H1 (cell line): ENCODE results near the gene MSI2. TPM values are rescaled to one million over a fixed set of nuclear protein-coding genes. Genes with fewer than 3 reads are reported as not detected.

Experiments used
- CTCF ChIA-PET: fragments of 300-600 bp; sonication (Branson Sonifier 250); formaldehyde crosslinking; loops from one replicate; lab custom pipeline; 2021; ENCODE audit not compliant: partially characterized antibody; lab: Charles Lee
- POLR2A ChIA-PET: fragments of 300-600 bp; sonication (Branson Sonifier 250); formaldehyde crosslinking; loops from one replicate; lab custom pipeline; 2021; ENCODE audit warnings: inconsistent platforms; ENCODE audit not compliant: partially characterized antibody; lab: Charles Lee
- DNase-seq, 2 experiments: peaks; one replicate each; pipeline versions ENCODE4 v3.0.0 to v3.0.0-alpha.2; 2010 to 2022; ENCODE audit warnings: low spot score in 2 of 2, low read depth in 1 of 2, mixed read lengths in 1 of 2
- FAIRE-seq: peaks from 2 replicates; lab custom pipeline; 2011; peaks lifted over from hg19 to GRCh38; lab: Jason Lieb, UNC
- H2AFZ ChIP-seq: 2 replicates; pipeline ENCODE4 v1.8.1; 2012; ENCODE audit warnings: low read length, inconsistent platforms
- H2AK5ac ChIP-seq: 2 replicates; pipeline ENCODE4 v1.6.1; 2013; ENCODE audit warnings: low read depth, low read length
- H2BK120ac ChIP-seq: replicated peaks from 2 replicates; pipeline ENCODE3; 2013; ENCODE audit warnings: low read depth, low read length, inconsistent platforms
- H2BK12ac ChIP-seq: 2 replicates; pipeline ENCODE4 v1.6.1; 2013; ENCODE audit warnings: low read depth, low read length
- H2BK15ac ChIP-seq: 2 replicates; pipeline ENCODE4 v1.6.1; 2013; ENCODE audit warnings: low read length
- H2BK20ac ChIP-seq: 2 replicates; pipeline ENCODE4 v1.6.1; 2013; ENCODE audit warnings: low read length
- H2BK5ac ChIP-seq: 2 replicates; pipeline ENCODE4 v1.6.1; 2013; ENCODE audit warnings: low read depth, low read length
- H3K14ac ChIP-seq: 2 replicates; pipeline ENCODE4 v1.6.1; 2013; ENCODE audit warnings: inconsistent platforms; ENCODE audit not compliant: insufficient read length
- H3K18ac ChIP-seq: 2 replicates; pipeline ENCODE4 v1.6.1; 2013; ENCODE audit warnings: low read length; ENCODE audit errors: extremely low read depth
- H3K23ac ChIP-seq: 2 replicates; pipeline ENCODE4 v1.6.1; 2013; ENCODE audit warnings: inconsistent platforms; ENCODE audit not compliant: insufficient read length
- H3K23me2 ChIP-seq: 2 replicates; pipeline ENCODE4 v1.6.1; 2013; ENCODE audit warnings: low read depth, low read length
- H3K27ac ChIP-seq: 2 replicates; pipeline ENCODE4 v1.6.1; 2011; ENCODE audit warnings: low read depth, low read length, inconsistent platforms
- H3K27me3 ChIP-seq, 4 experiments: replicated peaks in 1 of 4; 1 replicate in 1 of 4; 2 replicates in 3 of 4; pipeline versions ENCODE4 v1.6.1 to v1.8.1; 2011 to 2013; ENCODE audit warnings: low read length in 3 of 4, mild to moderate bottlenecking in 3 of 4, inconsistent platforms in 2 of 4, mixed read lengths in 2 of 4, moderate library complexity in 1 of 4; ENCODE audit not compliant: control insufficient read depth in 3 of 4, insufficient read depth in 3 of 4; ENCODE audit errors: extremely low read depth in 1 of 4
- H3K36me3 ChIP-seq, 4 experiments: 2 replicates each; pipeline versions ENCODE4 v1.6.1 to v1.8.1; 2011 to 2013; ENCODE audit warnings: mild to moderate bottlenecking in 4 of 4, low read length in 3 of 4, moderate library complexity in 2 of 4, control low read depth in 1 of 4, inconsistent platforms in 1 of 4; ENCODE audit not compliant: insufficient read depth in 4 of 4, control insufficient read depth in 2 of 4
- H3K4ac ChIP-seq: replicated peaks from 2 replicates; pipeline ENCODE3; 2013; ENCODE audit warnings: low read length, low read depth, mixed read lengths, inconsistent platforms; ENCODE audit not compliant: insufficient read length
- H3K4me1 ChIP-seq, 4 experiments: replicated peaks in 1 of 4; 1 replicate in 1 of 4; 2 replicates in 3 of 4; pipeline versions ENCODE4 v1.6.1 to v1.8.1; 2011 to 2013; ENCODE audit warnings: low read length in 3 of 4, inconsistent platforms in 2 of 4, mixed read lengths in 1 of 4; ENCODE audit not compliant: insufficient read depth in 4 of 4, control insufficient read depth in 3 of 4
- H3K4me2 ChIP-seq, 2 experiments: 2 replicates each; pipeline versions ENCODE4 v1.6.1 to v1.8.1; 2011 to 2013; ENCODE audit warnings: low read depth in 2 of 2, low read length in 2 of 2, control low read depth in 1 of 2, inconsistent platforms in 1 of 2, mild to moderate bottlenecking in 1 of 2; ENCODE audit not compliant: insufficient read depth in 1 of 2
- H3K4me3 ChIP-seq, 4 experiments: fragments of 200-600, 300-600 bp in 1 of 4; sonication (generic), shearing (Covaris generic), sonication (Bioruptor Twin) in 1 of 4; 2 replicates each; pipeline versions ENCODE4 v1.5.1 to v1.8.1; 2011 to 2016; ENCODE audit warnings: low read length in 4 of 4, low read depth in 3 of 4, control low read depth in 2 of 4, inconsistent platforms in 2 of 4, mild to moderate bottlenecking in 2 of 4, mixed read lengths in 1 of 4, moderate library complexity in 1 of 4; ENCODE audit not compliant: insufficient read depth in 2 of 4; ENCODE audit errors: extremely low read depth in 1 of 4
- H3K56ac ChIP-seq: replicated peaks from 2 replicates; pipeline ENCODE3; 2013; ENCODE audit warnings: low read depth, mild to moderate bottlenecking, mixed read lengths, low read length, inconsistent platforms; ENCODE audit not compliant: insufficient read length
- H3K79me1 ChIP-seq: 2 replicates; pipeline ENCODE4 v1.6.1; 2013; ENCODE audit warnings: low read depth, low read length, control low read depth
- H3K79me2 ChIP-seq, 2 experiments: 2 replicates each; pipeline versions ENCODE4 v1.6.1 to v1.8.1; 2012 to 2013; ENCODE audit warnings: low read length in 2 of 2, mild to moderate bottlenecking in 2 of 2, inconsistent platforms in 1 of 2; ENCODE audit not compliant: insufficient read depth in 2 of 2, control insufficient read depth in 1 of 2
- H3K9ac ChIP-seq, 4 experiments: replicated peaks in 1 of 4; 1 replicate in 1 of 4; 2 replicates in 3 of 4; pipeline versions ENCODE4 v1.6.1 to v1.8.1; 2011 to 2013; ENCODE audit warnings: low read depth in 3 of 4, low read length in 3 of 4, control low read depth in 2 of 4, mild to moderate bottlenecking in 2 of 4, moderate library complexity in 2 of 4, inconsistent platforms in 1 of 4; ENCODE audit errors: extremely low read depth in 1 of 4
- H3K9me3 ChIP-seq, 2 experiments: 2 replicates each; pipeline versions ENCODE4 v1.6.1 to v1.8.1; 2012 to 2013; ENCODE audit warnings: mild to moderate bottlenecking in 2 of 2, moderate library complexity in 2 of 2, control low read depth in 1 of 2, inconsistent platforms in 1 of 2, low read depth in 1 of 2, low read length in 1 of 2, mixed read lengths in 1 of 2; ENCODE audit not compliant: insufficient read depth in 2 of 2
- H4K20me1 ChIP-seq, 2 experiments: replicated peaks in 1 of 2; 2 replicates each; pipeline versions ENCODE3 to v1.8.1; 2011 to 2013; ENCODE audit warnings: inconsistent platforms in 2 of 2, low read length in 2 of 2, mild to moderate bottlenecking in 1 of 2; ENCODE audit not compliant: insufficient read depth in 2 of 2, control insufficient read depth in 1 of 2
- H4K5ac ChIP-seq: 2 replicates; pipeline ENCODE4 v1.6.1; 2013; ENCODE audit warnings: low read length, low read depth, mixed read lengths, inconsistent platforms; ENCODE audit not compliant: insufficient read length
- H4K8ac ChIP-seq: 2 replicates; pipeline ENCODE4 v1.8.0; 2013; ENCODE audit warnings: mild to moderate bottlenecking, moderate library complexity, low read length, inconsistent platforms; ENCODE audit not compliant: insufficient read depth; ENCODE audit errors: extremely low read depth
- H4K91ac ChIP-seq: replicated peaks from 2 replicates; pipeline ENCODE3; 2013; ENCODE audit warnings: low read length, mixed read lengths, inconsistent platforms; ENCODE audit not compliant: insufficient read length
- ATF3 ChIP-seq: IDR thresholded peaks from 2 replicates; pipeline ENCODE4 v1.6.1; 2011; ENCODE audit warnings: low read depth, mild to moderate bottlenecking, low read length; ENCODE audit not compliant: insufficient read depth
- EP300 ChIP-seq, 2 experiments: IDR thresholded peaks; 1 replicate in 1 of 2; 2 replicates in 1 of 2; pipeline ENCODE4 v1.6.1; 2011 to 2012; ENCODE audit warnings: low read depth in 2 of 2, low read length in 2 of 2, mild to moderate bottlenecking in 2 of 2, borderline replicate concordance in 1 of 2, inconsistent platforms in 1 of 2, moderate library complexity in 1 of 2
- HDAC6 ChIP-seq: IDR thresholded peaks from one replicate; pipeline ENCODE4 v1.7.1; 2012; ENCODE audit warnings: low read depth, mild to moderate bottlenecking, inconsistent platforms, low read length, moderate library complexity
- KDM1A ChIP-seq: fragments of 200-600, 300-600 bp; sonication (generic); IDR thresholded peaks from 2 replicates; pipeline ENCODE4 v1.7.1; 2016; ENCODE audit warnings: mild to moderate bottlenecking, low read length, borderline replicate concordance
- KDM4A ChIP-seq: IDR thresholded peaks from one replicate; pipeline ENCODE4 v1.7.1; 2012; ENCODE audit warnings: low read depth, mild to moderate bottlenecking, moderate library complexity, low read length, inconsistent platforms; ENCODE audit not compliant: severe bottlenecking
- MAFK ChIP-seq: IDR thresholded peaks from 2 replicates; pipeline ENCODE4 v1.6.1; 2012; ENCODE audit warnings: low read depth, mild to moderate bottlenecking, improper control_type of control experiment, low read length
- RFX5 ChIP-seq: IDR thresholded peaks from 2 replicates; pipeline ENCODE4 v1.6.1; 2011; ENCODE audit warnings: low read depth, low read length, improper control_type of control experiment, borderline replicate concordance
- RXRA ChIP-seq: IDR thresholded peaks from 2 replicates; pipeline ENCODE4 v1.6.1; 2011; ENCODE audit warnings: low read depth, mild to moderate bottlenecking, low read length, moderate library complexity; ENCODE audit not compliant: insufficient read depth
- SIX5 ChIP-seq: IDR thresholded peaks from 2 replicates; pipeline ENCODE4 v1.6.1; 2011; ENCODE audit warnings: mild to moderate bottlenecking, low read depth, low read length
- SP4 ChIP-seq: IDR thresholded peaks from 2 replicates; pipeline ENCODE4 v1.6.1; 2012; ENCODE audit warnings: low read length, inconsistent platforms
- SUZ12 ChIP-seq: fragments of 200-600 bp; sonication (generic); IDR thresholded peaks from 2 replicates; pipeline ENCODE4 v1.6.1; 2012; ENCODE audit warnings: mild to moderate bottlenecking, inconsistent platforms, low read length, moderate library complexity, mixed read lengths
- TAF7 ChIP-seq: optimal IDR thresholded peaks from 2 replicates; pipeline ENCODE3; 2011; ENCODE audit warnings: low read depth, mild to moderate bottlenecking, inconsistent platforms, low read length, moderate library complexity, borderline replicate concordance
- TEAD4 ChIP-seq: IDR thresholded peaks from 2 replicates; pipeline ENCODE4 v1.6.1; 2012; ENCODE audit warnings: low read depth, low read length, inconsistent platforms, mixed read lengths
- WGBS, 2 experiments: shearing (Covaris generic) in 1 of 2; methylation state at CpG; one replicate each; pipeline versions ENCODE4 v1.1.6 to v1.1.7; 2013 to 2015; ENCODE audit warnings: low lambda C conversion rate in 2 of 2, mixed read lengths in 2 of 2, inconsistent platforms in 1 of 2, low coverage in 1 of 2, missing lambda C conversion rate in 1 of 2; ENCODE audit not compliant: insufficient replicate concordance in 2 of 2, insufficient coverage in 1 of 2, insufficient read length in 1 of 2; ENCODE audit errors: extremely low coverage in 1 of 2, missing lambda C conversion rate in 1 of 2; 5-methylcytosine and 5-hydroxymethylcytosine counted together
- polyA plus RNA-seq, 7 experiments: library from polyadenylated mRNA; depleted of rRNA in 3 of 7; stranded (reverse) in 5 of 7; unstranded in 2 of 7; fragments of >200 nt in 5 of 7; fragments of 200-250 nt in 2 of 7; gene quantifications; 1 replicate in 5 of 7; 2 replicates in 1 of 7; 4 replicates in 1 of 7; pipeline versions ENCODE4 v1.2.1 to v1.2.3, GENCODE V29; 2011 to 2013; ENCODE audit warnings: missing spikeins in 2 of 7, mixed read lengths in 2 of 7
- total RNA-seq: library from RNA; stranded (reverse); fragmentation: NEBNext Ultra II Directional; extraction: Animal tissue kit (Norgen Biotek cat#: 25700); gene quantifications from 2 replicates; pipeline ENCODE4 v1.2.1, GENCODE V29; 2021

Gene MSI2
- total and polyA plus RNA-seq, 2 of the 8 experiments (the other 6 are each of a cell fraction or from before 2014, with no cell fraction given), result 36.7 to 80.6 TPM

- Histone ChIP-seq H4K91ac (no peak overlapping the region), H3K27me3 (no peaks in the 10 kb centered on the region), H2BK120ac (no peak overlapping the region), H3K4me3 (no peak overlapping the region), H3K56ac (no peak overlapping the region), H3K9ac (no peak overlapping the region), H3K79me2 (0 out of 4 replicates have a peak, but pooled peaks cover 0 to 2% of the 10 kb centered on the region in 2 experiments), H4K20me1 (peaks cover 0 to 3% of the 10 kb centered on the region in 2 experiments), H3K4me2 (no peak overlapping the region), H2BK15ac (no peak overlapping the region), H2AK5ac (no peak overlapping the region), H2BK20ac (no peak overlapping the region), H2BK12ac (no peak overlapping the region), H3K18ac (no peak overlapping the region), H4K8ac (no peak overlapping the region), H3K4me1 (peaks cover 0 to 8% (median 2%) of the 10 kb centered on the region in 4 experiments; a peak in 3 of 7 replicates), H4K5ac (no peak overlapping the region), H3K23ac (no peak overlapping the region), H3K27ac (no peak overlapping the region), H3K23me2 (no peaks in the 10 kb centered on the region), H2BK5ac (no peak overlapping the region), H3K36me3 (no peaks in the 10 kb centered on the region), H3K4ac (no peak overlapping the region), H3K79me1 (no peaks in the 10 kb centered on the region), H2AFZ (no peak overlapping the region), H3K14ac (no peak overlapping the region), H3K9me3 (no peaks in the 10 kb centered on the region)
- ChIA-PET POLR2A (no interaction called here), CTCF (interaction anchor here (0.6 to 2.2 kb wide), 11 partner anchors 8 to 297 kb away, joined by 3 to 12 read pairs (median 5); no protein-coding TSS in a partner anchor)
- DNase-seq (no peak), FAIRE-seq (no peak)
- WGBS, 2 experiments, result 94% methylated on average over 5 of the region's 5 CpGs; no CpG with 5 or more reads in 1 of the 2 experiments
- TF ChIP-seq TAF7 (no peak), KDM1A (no peak), SP4 (no peak), ATF3 (no peak), RXRA (no peak), KDM4A (no peak), RFX5 (no peak), SUZ12 (no peak), SIX5 (no peak), MAFK (no peak), EP300 (IDR thresholded peaks at IDR 0.05; ENCODE audit: borderline replicate concordance in 1 of 2, low read depth in 2 of 2, low read length in 2 of 2) (no peak), HDAC6 (no peak), TEAD4 (no peak)
Observed at GRCh38 chr17:57586196-57586740, 329.9 kb downstream of the MSI2 start.
